OCI-LY1 (cell line): ENCODE measurements around the gene ABCC4.

Experiments used
- CTCF ChIP-seq: fragments of 200-600 bp; sonication (generic), shearing (Covaris generic); IDR thresholded peaks from 2 replicates; pipeline ENCODE4 v1.5.1; 2017; ENCODE audit warnings: mild to moderate bottlenecking, antibody characterized with exemption, low read length, moderate library complexity, mixed read lengths
- EZH2 ChIP-seq: fragments of 200-600 bp; sonication (generic), shearing (Covaris generic); IDR thresholded peaks from 2 replicates; pipeline ENCODE4 v1.8.0; 2017; ENCODE audit warnings: borderline replicate concordance, mixed run types, mild to moderate bottlenecking, antibody characterized with exemption, low read length, moderate library complexity, mixed read lengths

- TF ChIP-seq EZH2 (no peak), CTCF (no peak)
These were observed 99.2 kb downstream of the ABCC4 start for GRCh38 chr13:95201814-95202651.
